SK-N-MC (cell line): Measurements from ENCODE around the gene CSNK1A1.

ENCODE experiments used
- EZH2 ChIP-seq: fragments of 200-600 bp; sonication (generic); IDR thresholded peaks from one replicate; pipeline ENCODE4 v1.6.1; 2017; ENCODE audit warnings: antibody characterized with exemption
- POLR2AphosphoS5 ChIP-seq: IDR thresholded peaks from 2 replicates; pipeline ENCODE4 v1.6.1; 2012; ENCODE audit warnings: mild to moderate bottlenecking, low read depth, low read length, borderline replicate concordance

GRCh38 chr5:149443210-149443609 is 108.0 kb downstream of the CSNK1A1 start:
- TF ChIP-seq POLR2AphosphoS5: no peak
- no peak for TF ChIP-seq EZH2
